Melanocyte of skin (primary cell): ENCODE results near the gene HMGB3. TPM values are rescaled to one million over a fixed set of nuclear protein-coding genes. Genes with fewer than 3 reads are reported as not detected.

Experiments
- small RNA-seq, 2 donors: library from RNA; depleted of rRNA; stranded (forward); fragments of <200 nt; gene quantifications; one replicate each; pipeline ENCODE3, GENCODE V24; 2012
- total RNA-seq, 2 donors: library from RNA; depleted of rRNA; stranded (reverse); fragments of >200 nt; gene quantifications; 2 replicates each; pipeline ENCODE4 v1.2.3, GENCODE V29; 2012

Gene HMGB3
- total RNA-seq, result 10 to 100 TPM in 1 of 2 donors, 1 to 10 TPM in 1; 9.6 to 21.6 TPM

DNA sequence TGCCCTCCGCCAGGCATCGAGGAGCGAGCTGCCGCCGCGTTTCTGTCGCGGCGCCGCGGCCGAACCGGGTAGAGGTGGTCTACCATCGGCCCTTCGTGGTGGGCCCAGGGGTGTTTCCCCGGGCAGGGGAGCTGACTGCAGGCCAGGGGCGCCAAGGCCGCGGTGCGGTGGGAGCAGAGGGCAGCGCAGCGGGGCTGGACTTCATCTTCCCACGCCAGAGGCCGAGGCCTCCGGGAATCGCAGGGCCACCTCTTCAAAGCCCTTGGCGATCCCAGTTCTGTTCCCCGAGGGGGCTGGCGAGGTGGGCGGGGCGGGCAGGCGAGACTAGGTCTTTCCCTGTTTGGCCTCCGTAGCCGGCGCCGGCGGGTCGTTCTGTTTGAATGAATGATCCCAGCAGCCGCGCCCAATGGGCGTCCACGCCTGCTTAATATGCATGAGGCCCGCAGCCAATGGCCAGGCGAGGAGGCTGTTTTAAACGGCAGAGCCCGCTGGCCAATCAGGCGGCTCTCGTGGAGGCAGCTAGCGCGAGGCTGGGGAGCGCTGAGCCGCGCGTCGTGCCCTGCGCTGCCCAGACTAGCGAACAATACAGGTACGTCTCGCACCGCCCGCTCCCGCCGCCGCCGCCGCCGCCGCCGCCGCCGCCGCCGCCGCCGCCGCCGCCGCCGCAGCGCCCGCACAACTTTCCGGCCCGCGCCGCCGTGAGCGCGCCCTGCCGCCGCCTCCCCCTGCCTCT lies at the start of gene HMGB3:
Gene HMGB3, plus strand, starts transcription at position 548 of the 733 bp plus-strand sequence. CDS start 2,265 bp downstream, outside the sequence.

Small RNAs within 50 kb of the gene (small RNA-seq; reads per million reads assigned to genes)
- 0 reads per million in 2 donors for gene RNA5SP525
- gene RNU6-383P, result 0 reads per million in 2 donors
- gene RPL12P50, result 0 reads per million in 2 donors

Other genes starting within 250 kb of the HMGB3 start
- gene CD99L2, start 84.7 kb upstream of the HMGB3 start, total RNA-seq, result 10 to 100 TPM; 42.3 to 69.5 TPM
- gene GPR50, start 193.2 kb downstream of the HMGB3 start, total RNA-seq, result not detected